A549 (cell line): ENCODE results near the gene PPP2R2C.

Source experiments
- CHD2 ChIP-seq: fragments of 150-350 bp; IDR thresholded peaks from 2 replicates; pipeline ENCODE4 v1.6.1; 2014; ENCODE audit warnings: low read length; ENCODE audit not compliant: partially characterized antibody
- CTCF ChIP-seq: fragments of >200 bp; sonication (Bioruptor Twin); formaldehyde crosslinking; IDR thresholded peaks from 3 replicates; pipeline ENCODE4 v1.5.1; 2016
- HDAC2 ChIP-seq: fragments of 200-600 bp; sonication (generic); IDR thresholded peaks from 2 replicates; pipeline ENCODE4 v1.6.1; 2016
- JUN ChIP-seq, 2 experiments: fragments of >200 bp; sonication (Bioruptor Twin); formaldehyde crosslinking; IDR thresholded peaks; 2 replicates in 1 of 2; 3 replicates in 1 of 2; pipeline ENCODE4 v1.6.1; 2016 to 2017
- KDM5A ChIP-seq: fragments of 200-600 bp; sonication (generic); IDR thresholded peaks from 2 replicates; pipeline ENCODE4 v1.6.1; 2016; ENCODE audit warnings: antibody characterized with exemption, mild to moderate bottlenecking
- NFE2L2 ChIP-seq: fragments of 150-350 bp; conservative IDR thresholded peaks from 2 replicates; pipeline ENCODE4 v1.6.1; 2014; ENCODE audit warnings: low read length
- POLR2A ChIP-seq: IDR thresholded peaks from 2 replicates; pipeline ENCODE4 v1.6.1; 2012; ENCODE audit warnings: mild to moderate bottlenecking, low read length
- RCOR1 ChIP-seq: fragments of 150-350 bp; IDR thresholded peaks from 2 replicates; pipeline ENCODE4 v1.6.1; 2014; ENCODE audit warnings: antibody characterized with exemption, low read length, low read depth
- SMC3 ChIP-seq: fragments of >200 bp; sonication (Bioruptor Twin); formaldehyde crosslinking; IDR thresholded peaks from 3 replicates; pipeline ENCODE4 v1.6.1; 2018; ENCODE audit warnings: inconsistent platforms
- ZFP36 ChIP-seq: fragments of 450-650 bp; IDR thresholded peaks from 2 replicates; pipeline ENCODE4 v1.6.1; 2014; ENCODE audit warnings: borderline replicate concordance; ENCODE audit not compliant: partially characterized antibody

- TF ChIP-seq CTCF (no peak), RCOR1 (no peak), POLR2A (no peak), JUN (IDR thresholded peaks at IDR 0.05) (no peak), SMC3 (no peak), NFE2L2 (no peak), ZFP36 (no peak), KDM5A (no peak), CHD2 (no peak), HDAC2 (no peak)
Measured at GRCh38 chr4:6388713-6389112, 83.7 kb downstream of the PPP2R2C start.
